Type B pancreatic cell (in vitro differentiated cells): ENCODE measurements around the gene CASQ1. TPM values are rescaled to one million over a fixed set of nuclear protein-coding genes. Genes with fewer than 3 reads are reported as not detected.

Experiments used
- DNase-seq: peaks from one replicate; pipeline ENCODE4 v3.0.0; 2021; ENCODE audit warnings: mixed read lengths; ENCODE audit not compliant: unreplicated experiment; ENCODE audit errors: extremely low spot score
- H3K27ac Mint-ChIP-seq: 2 replicates; pipeline ENCODE4 v1.8.0; 2021; ENCODE audit warnings: mild to moderate bottlenecking, mixed read lengths
- H3K27me3 Mint-ChIP-seq: 2 replicates; pipeline ENCODE4 v1.8.0; 2021; ENCODE audit warnings: mixed read lengths
- H3K36me3 Mint-ChIP-seq: 2 replicates; pipeline ENCODE4 v1.8.0; 2021; ENCODE audit warnings: mixed read lengths
- H3K4me1 Mint-ChIP-seq: one replicate; pipeline ENCODE4 v1.8.0; 2021; ENCODE audit warnings: mixed read lengths; ENCODE audit not compliant: unreplicated experiment
- H3K4me3 Mint-ChIP-seq: 2 replicates; pipeline ENCODE4 v1.8.0; 2021; ENCODE audit warnings: mild to moderate bottlenecking, mixed read lengths
- H3K9me3 Mint-ChIP-seq: 2 replicates; pipeline ENCODE4 v1.8.0; 2021; ENCODE audit warnings: mixed read lengths
- CTCF ChIP-seq: fragments of 200-600 bp; sonication (generic); conservative IDR thresholded peaks from 2 replicates; pipeline ENCODE4 v1.5.0; 2021; ENCODE audit warnings: antibody characterized with exemption, mild to moderate bottlenecking
- total RNA-seq: library from RNA; stranded (reverse); gene quantifications from 2 replicates; pipeline ENCODE4 v1.2.1, GENCODE V29; 2021; ENCODE audit warnings: low replicate concordance

The CASQ1 gene
- total RNA-seq, 1 donor from 2014 or later, result 0.46 TPM

- Mint-ChIP-seq H3K9me3 (peaks cover 8% of the 10 kb centered on the region), H3K36me3 (no peaks in the 10 kb centered on the region), H3K27me3 (peaks cover 7% of the 10 kb centered on the region), H3K4me3 (no peak overlapping the region), H3K4me1 (peaks cover 9% of the 10 kb centered on the region), H3K27ac (no peak overlapping the region)
- no peak for DNase-seq
- TF ChIP-seq CTCF, result no peak
These were observed 26.8 kb upstream of the CASQ1 start for GRCh38 chr1:160163615-160164014.

GRCh38 chr1:160164121-160164520 lies 26.3 kb upstream of the CASQ1 start:
- Mint-ChIP-seq H3K36me3 (no peaks in the 10 kb centered on the region), H3K9me3 (peaks cover 8% of the 10 kb centered on the region), H3K27me3 (peaks cover 7% of the 10 kb centered on the region), H3K4me3 (no peak overlapping the region), H3K4me1 (peaks cover 14% of the 10 kb centered on the region), H3K27ac (no peak overlapping the region)
- DNase-seq, result no peak
- no peak for TF ChIP-seq CTCF

- Mint-ChIP-seq H3K27me3 (peaks cover 10% of the 10 kb centered on the region), H3K9me3 (peaks cover 8% of the 10 kb centered on the region), H3K4me3 (no peak overlapping the region), H3K36me3 (no peaks in the 10 kb centered on the region), H3K27ac (no peak overlapping the region), H3K4me1 (peaks cover 25% of the 10 kb centered on the region)
- no peak for DNase-seq
- TF ChIP-seq CTCF, result no peak
These were observed 24.1 kb upstream of the CASQ1 start for GRCh38 chr1:160166166-160166868.

GRCh38 chr1:160167056-160167455 lies 23.3 kb upstream of the CASQ1 start:
- Mint-ChIP-seq H3K36me3 (no peaks in the 10 kb centered on the region), H3K4me1 (peaks cover 28% of the 10 kb centered on the region), H3K27me3 (peaks cover 15% of the 10 kb centered on the region), H3K27ac (no peak overlapping the region), H3K4me3 (no peak overlapping the region), H3K9me3 (peaks cover 8% of the 10 kb centered on the region)
- DNase-seq, result no peak
- no peak for TF ChIP-seq CTCF

GRCh38 chr1:160167580-160167979 lies 22.8 kb upstream of the CASQ1 start:
- H3K4me1 Mint-ChIP-seq, result peaks cover 28% of the 10 kb centered on the region
- no peak for DNase-seq
- no peak overlapping the region for H3K4me3 Mint-ChIP-seq
- peaks cover 8% of the 10 kb centered on the region for H3K9me3 Mint-ChIP-seq
- H3K27me3 Mint-ChIP-seq, result peaks cover 16% of the 10 kb centered on the region
- peak; percentile 49 for TF ChIP-seq CTCF
- no peak overlapping the region for H3K27ac Mint-ChIP-seq
- H3K36me3 Mint-ChIP-seq, result no peaks in the 10 kb centered on the region

DNA sequence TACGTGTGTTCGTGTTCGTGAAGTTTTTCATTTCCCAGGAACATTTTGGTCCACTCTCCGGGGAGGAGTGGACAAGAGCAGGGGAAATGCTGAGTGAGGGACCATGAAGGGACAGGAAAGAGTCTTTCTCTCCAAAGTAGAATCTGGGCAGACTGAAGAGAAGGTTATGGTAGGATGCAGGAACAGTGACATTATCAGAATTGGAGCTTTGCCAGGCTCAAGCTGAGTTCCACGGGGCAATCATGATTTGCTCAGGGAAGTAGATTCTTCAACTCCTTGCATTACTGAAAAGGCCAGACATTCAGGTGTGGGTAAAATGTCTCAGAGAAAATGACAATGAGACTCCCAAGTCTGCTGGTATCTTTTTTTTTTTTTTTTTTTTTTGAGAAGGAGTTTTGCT lies 22.4 kb upstream of the CASQ1 start:
- Mint-ChIP-seq H3K27me3 (peaks cover 20% of the 10 kb centered on the region), H3K36me3 (no peaks in the 10 kb centered on the region), H3K4me3 (no peak overlapping the region), H3K9me3 (peaks cover 8% of the 10 kb centered on the region), H3K27ac (no peak overlapping the region), H3K4me1 (peaks cover 28% of the 10 kb centered on the region)
- no peak for DNase-seq
- TF ChIP-seq CTCF, result peak; percentile 10
